GM12878 (cell line): ENCODE measurements around the gene MRPS9. TPM values are rescaled to one million over a fixed set of nuclear protein-coding genes. Genes with fewer than 3 reads are reported as not detected.

Experiments
- ATAC-seq: fragments of 200-7000 bp; cut with Tn5 transposase; 3 replicates; pipeline ENCODE4 v1.9.1; 2020; ENCODE audit warnings: mild to moderate bottlenecking, moderate library complexity
- BruUV-seq: library from RNA; stranded (reverse); fragments of 400-500 nt; replicated peaks from 2 replicates; lab custom pipeline; 2021; lab: Mats Ljungman, UMichigan
- CTCF ChIA-PET: fragments of 300-600 bp; sonication (Branson Sonifier 250); formaldehyde crosslinking; extraction: SDS; loops from one replicate; lab custom pipeline; 2021; ENCODE audit warnings: inconsistent platforms; lab: Yijun Ruan, JAX
- POLR2A ChIA-PET: fragments of 350-600 bp; formaldehyde crosslinking; extraction: SDS; loops from one replicate; lab custom pipeline; 2021; ENCODE audit warnings: inconsistent platforms; lab: Charles Lee
- RAD21 ChIA-PET: fragments of 300-600 bp; sonication (Branson Sonifier 250); formaldehyde crosslinking; loops from one replicate; lab custom pipeline; 2023; ENCODE audit warnings: antibody characterized with exemption; ENCODE audit not compliant: unreplicated experiment; lab: Charles Lee
- SMC1A ChIA-PET: fragments of 300-600 bp; sonication (Branson Sonifier 250); formaldehyde crosslinking; loops from one replicate; lab custom pipeline; 2023; ENCODE audit not compliant: unreplicated experiment, uncharacterized antibody; lab: Charles Lee
- DNase-seq: peaks from one replicate; pipeline ENCODE4 v3.0.0-alpha.2; 2011; ENCODE audit warnings: low read depth, low spot score
- FAIRE-seq: peaks from 3 replicates; lab custom pipeline; 2011; peaks lifted over from hg19 to GRCh38; lab: Jason Lieb, UNC
- H2AFZ ChIP-seq: 2 replicates; pipeline ENCODE4 v1.6.0; 2011; ENCODE audit warnings: low read depth, low read length, control low read depth; ENCODE audit not compliant: control insufficient read depth
- H3K27ac ChIP-seq: 2 replicates; pipeline ENCODE4 v1.5.1; 2011; ENCODE audit warnings: control low read depth; ENCODE audit not compliant: control insufficient read depth, insufficient read depth
- H3K27me3 ChIP-seq, 2 experiments: replicated peaks in 1 of 2; 2 replicates each; pipeline versions ENCODE4 v1.6.0 to v1.6.1; 2011; ENCODE audit warnings: low read length in 1 of 2; ENCODE audit not compliant: control insufficient read depth in 2 of 2, insufficient read depth in 2 of 2
- H3K36me3 ChIP-seq, 2 experiments: 2 replicates each; pipeline ENCODE4 v1.5.1; 2011; ENCODE audit warnings: low read length in 1 of 2; ENCODE audit not compliant: control insufficient read depth in 2 of 2, insufficient read depth in 2 of 2
- H3K4me1 ChIP-seq: 2 replicates; pipeline ENCODE4 v1.6.1; 2011; ENCODE audit warnings: mild to moderate bottlenecking, low read length, moderate library complexity, mixed read lengths; ENCODE audit not compliant: control insufficient read depth, insufficient read depth
- H3K4me2 ChIP-seq: 2 replicates; pipeline ENCODE4 v1.6.0; 2011; ENCODE audit warnings: control low read depth; ENCODE audit not compliant: control insufficient read depth, insufficient read depth
- H3K4me3 ChIP-seq: fragments of 200-600 bp; sonication (generic); 2 replicates; pipeline ENCODE4 v1.5.1; 2016
- H3K79me2 ChIP-seq: 2 replicates; pipeline ENCODE4 v1.6.0; 2011; ENCODE audit warnings: low read length; ENCODE audit not compliant: control insufficient read depth, insufficient read depth
- H3K9ac ChIP-seq: 2 replicates; pipeline ENCODE4 v1.8.0; 2011; ENCODE audit warnings: low read length, control low read depth, mixed read lengths; ENCODE audit not compliant: control insufficient read depth, insufficient read depth
- H3K9me3 ChIP-seq: replicated peaks from 3 replicates; pipeline ENCODE4 v1.5.1; 2011; ENCODE audit warnings: mild to moderate bottlenecking, low read length; ENCODE audit not compliant: control insufficient read depth, insufficient read depth
- H4K20me1 ChIP-seq: 2 replicates; pipeline ENCODE4 v1.6.0; 2011; ENCODE audit not compliant: control insufficient read depth, insufficient read depth
- BHLHE40 ChIP-seq, 2 experiments: fragments of 450-650 bp in 1 of 2; IDR thresholded peaks; 2 replicates each; pipeline ENCODE4 v1.6.1; 2011 to 2017; ENCODE audit warnings: low read depth in 2 of 2, borderline replicate concordance in 1 of 2, improper control_type of control experiment in 1 of 2, low read length in 1 of 2, mild to moderate bottlenecking in 1 of 2
- CBX3 ChIP-seq: fragments of 200-600 bp; sonication (generic); IDR thresholded peaks from 2 replicates; pipeline ENCODE4 v1.6.1; 2016; ENCODE audit warnings: low read depth, borderline replicate concordance
- EGR1 ChIP-seq, 2 experiments: IDR thresholded peaks; 1 replicate in 1 of 2; 2 replicates in 1 of 2; pipeline ENCODE4 v1.6.1; 2011 to 2012; ENCODE audit warnings: low read depth in 2 of 2, low read length in 2 of 2, borderline replicate concordance in 1 of 2, mild to moderate bottlenecking in 1 of 2, moderate library complexity in 1 of 2
- FOS ChIP-seq: IDR thresholded peaks from 3 replicates; pipeline ENCODE4 v1.6.1; 2011; ENCODE audit warnings: borderline replicate concordance; ENCODE audit not compliant: insufficient read length; ENCODE audit errors: extremely low read depth
- NR2C2 ChIP-seq: IDR thresholded peaks from 2 replicates; pipeline ENCODE4 v1.6.1; 2011; ENCODE audit warnings: borderline replicate concordance, low read depth; ENCODE audit not compliant: control insufficient read depth, insufficient read length
- ZBED1 ChIP-seq: IDR thresholded peaks from 2 replicates; pipeline ENCODE4 v1.6.1; 2016; ENCODE audit warnings: borderline replicate concordance
- WGBS: methylation state at CpG from one replicate; pipeline ENCODE4 v1.1.6; 2016; ENCODE audit warnings: low lambda C conversion rate; ENCODE audit not compliant: insufficient replicate concordance, insufficient coverage; ENCODE audit errors: missing lambda C conversion rate; 5-methylcytosine and 5-hydroxymethylcytosine counted together
- in situ Hi-C: fragments of 300-500 bp; cut with MboI; formaldehyde crosslinking; loops from 9 replicates; pipeline ENCODE4 v1.14.3; 2018; ENCODE audit warnings: mixed read lengths
- intact Hi-C: fragments of 100-400 bp; cut with micrococcal nuclease; formaldehyde crosslinking; loops from one replicate; pipeline ENCODE4 v1.14.2; 2022; ENCODE audit not compliant: unreplicated experiment
- polyA plus RNA-seq, 11 experiments: library from polyadenylated mRNA; depleted of rRNA in 4 of 11; unstranded in 6 of 11; stranded (reverse) in 5 of 11; fragments of >200 nt; fragmentation: Nextera tagmentation in 4 of 11; fragmentation: Illumina TruSeq in 1 of 11; extraction: Ambion mirVana in 4 of 11; extraction: Trizol in 1 of 11; gene quantifications; 1 replicate in 1 of 11; 2 replicates in 10 of 11; pipeline versions ENCODE4 v1.2.1 to v1.2.3, GENCODE V29; 2011 to 2016; ENCODE audit warnings: inconsistent platforms in 2 of 11, missing spikeins in 2 of 11, low read depth in 1 of 11
- total RNA-seq, 4 experiments: library from RNA; depleted of rRNA in 3 of 4; stranded (reverse); fragments of >200 nt in 3 of 4; fragmentation: Illumina TruSeq in 1 of 4; extraction: Trizol in 1 of 4; gene quantifications; 2 replicates each; pipeline versions ENCODE4 v1.2.1 to v1.2.3, GENCODE V29; 2013 to 2021
- TF ChIP-seq, protein P1 (sequence below): fragments of 450-650 bp; formaldehyde crosslinking; IDR thresholded peaks from 2 replicates; pipeline ENCODE4 v1.4.0; 2022; ENCODE audit warnings: mild to moderate bottlenecking, moderate library complexity

The MRPS9 gene
- total and polyA plus RNA-seq, 10 of the 15 experiments (the other 5 are each of a cell fraction or from before 2014, with no cell fraction given) = 39.1 to 111 (median 63.4) TPM

- ChIA-PET CTCF (interaction anchor here (0.8 to 9.1 kb wide), 12 partner anchors 9 to 208 kb away, joined by 3 to 291 read pairs (median 10); partner anchors contain the start of gene GPR45), POLR2A (no interaction called here), RAD21 (interaction anchor here (1.0 to 5.4 kb wide), 6 partner anchors 67 to 174 kb away, joined by 3 to 41 read pairs (median 5); no protein-coding TSS in a partner anchor), SMC1A (interaction anchor here (0.6 to 4.9 kb wide), 6 partner anchors 9 to 129 kb away, joined by 3 to 37 read pairs (median 19); partner anchors contain the start of gene GPR45)
- no peak for TF ChIP-seq FOS
- TF ChIP-seq EGR1 (IDR thresholded peaks at IDR 0.05; ENCODE audit: borderline replicate concordance in 1 of 2, low read depth in 2 of 2, low read length in 2 of 2) = no peak
- TF ChIP-seq BHLHE40 (IDR thresholded peaks at IDR 0.05; ENCODE audit: borderline replicate concordance in 1 of 2, low read depth in 2 of 2, low read length in 1 of 2) = no peak
- TF ChIP-seq NR2C2 = no peak
- TF ChIP-seq, protein P1, sequence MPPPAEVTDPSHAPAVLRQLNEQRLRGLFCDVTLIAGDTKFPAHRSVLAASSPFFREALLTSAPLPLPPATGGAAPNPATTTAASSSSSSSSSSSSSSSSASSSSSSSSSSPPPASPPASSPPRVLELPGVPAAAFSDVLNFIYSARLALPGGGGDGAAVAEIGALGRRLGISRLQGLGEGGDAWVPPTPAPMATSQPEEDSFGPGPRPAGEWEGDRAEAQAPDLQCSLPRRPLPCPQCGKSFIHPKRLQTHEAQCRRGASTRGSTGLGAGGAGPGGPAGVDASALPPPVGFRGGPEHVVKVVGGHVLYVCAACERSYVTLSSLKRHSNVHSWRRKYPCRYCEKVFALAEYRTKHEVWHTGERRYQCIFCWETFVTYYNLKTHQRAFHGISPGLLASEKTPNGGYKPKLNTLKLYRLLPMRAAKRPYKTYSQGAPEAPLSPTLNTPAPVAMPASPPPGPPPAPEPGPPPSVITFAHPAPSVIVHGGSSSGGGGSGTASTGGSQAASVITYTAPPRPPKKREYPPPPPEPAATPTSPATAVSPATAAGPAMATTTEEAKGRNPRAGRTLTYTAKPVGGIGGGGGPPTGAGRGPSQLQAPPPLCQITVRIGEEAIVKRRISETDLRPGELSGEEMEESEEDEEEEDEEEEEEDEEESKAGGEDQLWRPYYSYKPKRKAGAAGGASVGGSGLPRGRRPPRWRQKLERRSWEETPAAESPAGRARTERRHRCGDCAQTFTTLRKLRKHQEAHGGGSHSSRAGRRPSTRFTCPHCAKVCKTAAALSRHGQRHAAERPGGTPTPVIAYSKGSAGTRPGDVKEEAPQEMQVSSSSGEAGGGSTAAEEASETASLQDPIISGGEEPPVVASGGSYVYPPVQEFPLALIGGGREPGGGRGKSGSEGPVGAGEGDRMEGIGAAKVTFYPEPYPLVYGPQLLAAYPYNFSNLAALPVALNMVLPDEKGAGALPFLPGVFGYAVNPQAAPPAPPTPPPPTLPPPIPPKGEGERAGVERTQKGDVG (CRISPR knock-in tag) = no peak
- no peak for TF ChIP-seq CBX3
- TF ChIP-seq ZBED1 = no peak
- DNase-seq (no peak), ATAC-seq (no peak), FAIRE-seq (no peak)
- Histone ChIP-seq H2AFZ (no peak overlapping the region), H3K9me3 (no peaks in the 10 kb centered on the region), H3K79me2 (no peaks in the 10 kb centered on the region), H3K36me3 (no peaks in the 10 kb centered on the region), H4K20me1 (no peaks in the 10 kb centered on the region), H3K9ac (no peak overlapping the region), H3K4me1 (peaks cover 5% of the 10 kb centered on the region), H3K27ac (no peak overlapping the region), H3K27me3 (no peaks in the 10 kb centered on the region), H3K4me2 (no peak overlapping the region), H3K4me3 (no peak overlapping the region)
- BruUV-seq = no TSS peak
- in situ Hi-C loops (loop anchor here (5.0 kb wide), 1 partner anchor 124 kb away; no protein-coding TSS in a partner anchor), intact Hi-C loops (loop anchor here (1.0 kb wide), 2 partner anchors 66 to 122 kb away; no protein-coding TSS in a partner anchor)
- 56% methylated on average over 4 of the region's 4 CpGs for WGBS
Observed at GRCh38 chr2:105113616-105114291, 75.9 kb downstream of the MRPS9 start.
